Activated T-cell treated with anti-CD3 and anti-CD28 coated beads for 4 hours (primary cell): ENCODE measurements around the gene OSTN.
"Not testable (repeated sequence)": the region's sequence is repeated elsewhere in the genome, so short reads cannot be mapped to it uniquely, and the experiment has no call there.

Source experiments
- DNase-seq: peaks from one replicate; pipeline ENCODE4 v3.0.0-alpha.2; 2020

Gene OSTN

GRCh38 chr3:191235331-191236314 is 36.6 kb downstream of the OSTN start:
- DNase-seq: no peak

DNA sequence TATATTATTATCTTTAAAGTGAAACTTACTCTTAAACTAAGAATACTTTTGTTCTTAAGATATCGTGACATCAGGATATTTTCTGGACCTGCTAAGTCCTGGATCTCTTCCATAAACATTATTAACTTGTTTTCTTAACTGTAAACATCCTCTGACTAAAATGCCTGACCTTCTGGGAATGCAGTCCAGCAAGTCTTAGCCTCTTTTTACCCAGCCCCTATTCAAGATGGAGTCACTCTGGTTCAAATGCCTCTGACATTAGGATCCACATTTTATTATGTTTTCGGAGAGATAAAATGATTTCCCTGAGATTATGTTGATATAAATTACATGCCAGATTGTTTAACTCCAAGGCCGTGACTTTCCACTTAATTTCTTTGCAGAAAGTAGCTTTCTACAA is 37.6 kb downstream of the OSTN start:
- no peak for DNase-seq

DNA sequence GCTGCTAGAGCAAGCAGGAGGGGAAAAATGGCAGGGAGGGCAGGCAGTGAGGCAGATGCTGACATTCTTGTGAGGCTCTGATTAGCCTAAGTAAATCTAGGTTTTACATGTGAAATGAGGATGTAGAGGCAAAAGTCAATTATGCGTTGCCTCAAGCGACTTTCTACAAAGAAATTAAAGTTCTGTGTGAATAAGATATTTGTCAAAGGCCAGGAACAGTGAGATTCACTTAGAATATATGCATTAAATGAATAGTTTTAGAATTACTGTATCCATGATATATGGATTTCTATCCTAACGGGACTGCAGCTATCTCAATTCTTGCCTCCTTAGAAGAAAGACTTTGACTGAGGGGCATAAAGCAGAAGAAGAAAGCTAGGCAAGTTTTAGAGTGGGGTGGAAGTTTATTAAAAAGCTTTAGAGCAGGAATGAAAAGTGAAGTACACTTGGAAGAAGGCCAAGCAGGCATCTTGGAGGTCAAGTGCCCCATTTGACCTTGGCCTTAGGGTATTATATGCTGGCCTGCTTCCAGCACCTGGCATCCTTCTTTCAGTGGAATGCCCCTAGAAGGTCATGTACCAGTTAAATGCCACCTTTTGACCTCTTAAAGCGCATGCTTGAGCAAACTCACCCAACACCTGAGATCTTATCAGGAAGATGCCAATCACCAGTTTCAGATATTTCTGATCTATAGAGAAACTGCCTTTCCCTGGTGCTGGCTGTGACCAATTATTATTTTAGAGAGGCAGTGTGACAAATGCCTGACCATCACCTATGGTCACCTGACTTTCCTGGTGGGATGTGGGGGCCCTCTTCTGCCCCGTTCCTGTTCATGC is 38.2 kb downstream of the OSTN start:
- no peak for DNase-seq

GRCh38 chr3:191238321-191238817 is 39.3 kb downstream of the OSTN start:
- DNase-seq: no peak

- DNase-seq: no peak
Observed at GRCh38 chr3:191239407-191240031, 40.5 kb downstream of the OSTN start.

DNA sequence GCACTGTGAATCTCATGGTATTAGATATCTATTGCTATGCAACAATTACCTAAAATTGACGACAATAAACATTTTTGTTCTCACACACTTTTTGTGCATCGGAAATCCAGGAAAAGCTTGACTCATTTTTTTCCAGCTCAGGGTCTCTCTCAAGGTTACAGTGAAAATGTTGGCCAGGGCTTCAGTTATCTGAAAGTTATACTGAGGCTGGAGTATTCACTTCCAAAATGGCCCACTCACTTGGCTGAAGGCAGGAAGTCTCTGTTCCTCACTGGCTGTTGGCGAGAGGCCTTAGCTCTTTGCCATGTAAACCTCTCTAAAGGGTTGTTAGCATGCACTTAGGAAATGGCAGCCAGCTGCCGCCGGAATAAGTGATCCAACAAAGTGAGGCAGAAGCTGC is 41.4 kb downstream of the OSTN start:
- no peak for DNase-seq

DNA sequence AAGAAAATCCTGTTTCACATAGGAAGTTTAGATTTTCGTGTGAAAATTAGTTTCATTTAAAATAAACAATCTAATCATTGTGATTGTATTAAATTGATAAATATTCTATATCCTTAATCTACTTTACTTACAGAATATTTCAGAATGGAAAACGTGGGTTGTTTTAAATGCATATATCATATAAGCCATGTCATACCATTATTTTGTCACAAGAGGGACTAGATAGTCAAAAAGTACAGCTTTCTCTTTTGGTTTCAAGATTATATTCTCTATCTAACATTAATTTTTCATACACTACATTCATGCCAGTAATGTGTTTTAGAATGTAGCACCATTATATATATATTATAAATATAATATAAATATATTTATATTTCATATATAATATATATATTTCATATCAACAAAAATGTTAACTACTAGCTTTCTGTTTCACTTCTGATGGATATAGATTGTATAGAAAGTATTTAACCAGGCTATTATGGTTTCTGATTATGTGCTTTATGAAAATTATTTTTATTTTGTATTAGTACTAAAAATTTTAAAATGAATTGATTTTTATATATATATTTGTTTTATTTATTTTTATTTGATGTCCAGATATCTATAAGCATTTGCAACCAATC is 45.3 kb downstream of the OSTN start:
- no peak for DNase-seq

DNA sequence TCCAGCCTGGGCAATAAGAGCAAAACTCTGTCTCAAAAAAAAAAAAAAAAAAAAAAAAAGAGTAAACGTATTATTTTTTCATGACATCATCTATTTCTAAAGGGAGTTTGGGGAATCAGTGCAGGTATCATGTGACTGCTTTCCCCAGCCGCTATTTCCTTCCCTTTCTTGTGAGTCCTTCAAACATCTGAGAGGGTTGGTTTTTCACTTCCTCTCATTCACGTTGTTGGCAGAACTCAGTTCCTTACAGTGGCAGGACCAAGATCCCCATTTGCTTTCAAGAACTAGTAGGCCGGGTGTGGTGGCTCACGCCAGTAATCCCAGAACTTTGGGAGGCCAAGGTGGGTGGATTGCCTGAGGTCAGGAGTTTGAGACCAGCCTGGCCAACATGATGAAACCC is 47.0 kb downstream of the OSTN start:
- DNase-seq: not testable (repeated sequence)

DNA sequence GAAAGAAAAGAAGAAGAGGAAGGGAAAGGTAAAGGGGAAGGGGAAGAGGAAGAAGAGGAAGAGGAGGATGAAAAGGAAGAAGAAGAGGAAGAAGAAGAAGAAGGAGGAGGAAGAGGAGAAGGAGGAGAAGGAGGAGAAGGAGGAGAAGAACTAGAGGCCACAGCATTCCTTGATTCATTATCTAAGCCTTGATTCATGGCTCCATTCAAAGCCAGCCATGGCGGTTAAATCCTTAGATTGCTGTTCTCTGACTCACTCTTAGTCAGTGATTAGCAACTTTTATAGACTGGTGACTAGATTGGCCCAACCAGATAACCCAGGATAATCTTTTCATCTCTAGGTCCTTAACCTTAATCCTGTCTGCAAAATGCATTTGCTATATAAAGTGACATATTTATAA is 47.6 kb downstream of the OSTN start:
- no peak for DNase-seq

- DNase-seq: no peak
Observed at GRCh38 chr3:191253089-191253799, 54.2 kb downstream of the OSTN start.

DNA sequence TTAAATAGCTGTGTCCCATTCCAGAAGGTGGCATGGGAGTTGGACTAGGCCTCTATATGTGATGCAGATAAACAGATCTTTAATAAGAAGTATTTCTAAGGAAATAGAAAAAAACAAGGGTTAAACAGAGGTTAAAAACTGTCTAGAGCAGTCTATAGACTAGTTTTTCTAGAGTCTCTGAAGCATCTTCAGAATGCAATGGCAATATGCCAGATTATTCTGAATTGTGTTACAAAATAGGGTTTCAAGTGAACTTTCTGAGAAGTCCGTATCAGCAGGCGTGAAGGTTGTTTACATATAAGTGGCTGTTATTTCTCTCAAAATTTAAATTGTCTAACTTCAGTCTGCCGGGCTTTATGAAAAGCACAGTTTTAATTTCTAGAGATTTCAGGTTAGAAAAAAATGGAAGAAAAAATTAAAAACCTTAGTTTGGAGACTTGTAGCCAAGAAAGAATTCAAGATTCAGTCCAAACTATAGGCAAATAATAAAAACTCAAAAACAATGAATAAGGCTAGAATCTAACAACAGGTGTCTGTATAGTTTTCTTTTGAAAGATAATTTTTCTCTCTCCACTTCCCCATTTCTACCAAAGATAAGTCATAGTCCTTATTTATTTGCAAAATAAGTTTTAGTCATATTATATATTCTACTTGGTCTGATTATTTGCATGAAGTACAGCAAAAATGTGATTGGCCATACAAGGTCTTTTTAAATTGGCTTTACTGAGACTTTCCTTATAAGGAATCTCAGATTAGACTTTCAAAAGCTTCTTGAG is 55.2 kb downstream of the OSTN start:
- DNase-seq: no peak

DNA sequence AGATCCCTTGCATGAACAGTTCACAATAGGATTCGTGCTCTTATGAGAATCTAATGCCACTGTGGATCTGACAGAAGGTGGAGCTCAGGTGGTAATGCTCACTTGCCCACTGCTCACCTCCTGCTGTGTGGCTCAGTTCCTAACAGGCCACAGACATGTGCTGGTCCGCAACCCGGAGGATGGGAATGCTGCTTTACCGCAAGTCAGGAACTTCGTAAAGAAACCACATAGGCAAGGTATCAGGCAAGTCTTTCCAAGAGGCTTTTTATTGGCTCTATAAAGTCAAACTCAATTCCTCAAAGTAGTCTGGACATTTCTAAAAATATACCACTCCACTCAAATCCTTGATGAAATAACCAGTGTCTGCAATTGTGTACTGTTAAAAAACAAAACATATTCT is 56.1 kb downstream of the OSTN start:
- no peak for DNase-seq

DNA sequence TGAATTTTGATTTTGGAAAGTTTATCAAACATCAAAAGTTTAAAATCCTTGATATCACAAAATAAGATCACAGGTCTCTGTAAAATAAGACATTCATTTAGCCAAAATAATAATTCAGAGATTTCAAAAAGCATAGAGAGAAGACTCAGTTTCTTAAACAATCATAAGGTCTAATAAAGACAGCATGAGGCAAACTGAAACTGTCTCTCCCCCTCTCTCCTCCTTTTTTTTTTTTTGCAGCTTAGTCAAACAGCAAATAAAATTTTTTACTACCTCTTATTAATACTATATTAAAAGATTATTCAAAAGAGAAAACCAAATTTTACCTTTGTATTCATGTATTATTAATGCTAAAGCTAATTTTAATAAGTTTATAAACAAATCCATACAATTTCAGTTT is 57.4 kb downstream of the OSTN start:
- DNase-seq: no peak

- DNase-seq: no peak
Observed at GRCh38 chr3:191257286-191257685, 58.2 kb downstream of the OSTN start.

- DNase-seq: no peak
Observed at GRCh38 chr3:191259486-191259885, 60.4 kb downstream of the OSTN start.

- DNase-seq: no peak
Observed at GRCh38 chr3:191260431-191261303, 61.6 kb downstream of the OSTN start.

- no peak for DNase-seq
Observed at GRCh38 chr3:191261304-191261638, 62.2 kb downstream of the OSTN start.

- DNase-seq: no peak
Observed at GRCh38 chr3:191262650-191263049, 63.6 kb downstream of the OSTN start.

DNA sequence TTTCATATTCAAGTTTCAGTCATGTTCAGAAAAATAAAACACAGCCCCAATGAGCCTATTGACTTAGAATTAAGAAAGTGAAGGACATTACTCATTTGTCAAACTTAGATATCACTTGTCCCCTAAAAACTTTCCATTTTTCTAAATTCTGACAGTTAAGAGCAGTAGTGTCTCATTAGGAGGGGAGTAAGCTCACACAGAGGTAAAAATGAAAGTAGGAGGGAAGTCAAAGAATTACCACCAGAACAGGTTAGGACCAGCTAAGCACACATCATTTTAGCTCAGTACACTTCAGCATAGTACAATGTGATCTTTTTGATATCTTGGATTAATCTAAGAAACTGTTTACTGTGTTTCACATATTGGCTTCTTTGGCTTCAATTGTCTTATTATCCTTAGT is 64.3 kb downstream of the OSTN start:
- no peak for DNase-seq

DNA sequence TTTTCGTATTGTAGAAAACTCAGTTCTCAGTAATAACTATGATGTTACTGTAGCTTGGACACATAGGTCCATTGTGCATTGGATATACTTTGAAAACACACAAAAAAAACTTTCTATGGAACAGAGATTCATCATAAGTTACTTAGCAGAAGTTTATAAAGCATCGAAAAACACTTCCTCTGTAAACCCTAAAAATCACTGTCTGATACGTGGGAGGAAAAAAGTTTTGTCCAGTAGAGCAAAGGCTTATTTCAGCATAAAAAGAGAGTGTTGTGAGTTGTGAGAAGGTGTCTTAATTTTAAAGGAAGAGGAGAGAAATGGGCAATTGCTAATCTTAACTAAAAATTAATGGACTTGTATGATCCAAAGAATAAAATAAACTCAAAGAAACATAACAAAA is 64.8 kb downstream of the OSTN start:
- no peak for DNase-seq
